COLO829 (cell line): ENCODE results near the gene SLC39A3.

ENCODE experiments used
- DNase-seq: peaks from one replicate; pipeline ENCODE4 v3.0.0; 2012; ENCODE audit warnings: low spot score

Gene SLC39A3

GRCh38 chr19:2747349-2747748 lies 7.5 kb upstream of the SLC39A3 start:
- DNase-seq: no peak

GRCh38 chr19:2744113-2744512 lies 4.3 kb upstream of the SLC39A3 start:
- no peak for DNase-seq

GRCh38 chr19:2743099-2743498 lies 3.3 kb upstream of the SLC39A3 start:
- no peak for DNase-seq

GRCh38 chr19:2740314-2740656 lies 468 bp upstream of the SLC39A3 start:
- no peak for DNase-seq

GRCh38 chr19:2736550-2737190 lies 3.1 kb downstream of the SLC39A3 start:
- no peak for DNase-seq

- no peak for DNase-seq
Measured at GRCh38 chr19:2735374-2735773, 4.4 kb downstream of the SLC39A3 start.

- no peak for DNase-seq
Measured at GRCh38 chr19:2734589-2735288, 5.1 kb downstream of the SLC39A3 start.

GRCh38 chr19:2733930-2734588 lies 5.8 kb downstream of the SLC39A3 start:
- peak; percentile 55 for DNase-seq

GRCh38 chr19:2732883-2733282 lies 6.9 kb downstream of the SLC39A3 start:
- DNase-seq: no peak

GRCh38 chr19:2732157-2732725 lies 7.6 kb downstream of the SLC39A3 start:
- no peak for DNase-seq

- no peak for DNase-seq
Measured at GRCh38 chr19:2731181-2731995, 8.4 kb downstream of the SLC39A3 start.

GRCh38 chr19:2729943-2730818 lies 9.6 kb downstream of the SLC39A3 start:
- no peak for DNase-seq

GRCh38 chr19:2728783-2729387 lies 10.9 kb downstream of the SLC39A3 start:
- DNase-seq: no peak

- DNase-seq: no peak
Measured at GRCh38 chr19:2727640-2727944, 12.2 kb downstream of the SLC39A3 start.

GRCh38 chr19:2726904-2727639 lies 12.7 kb downstream of the SLC39A3 start:
- DNase-seq: no peak

GRCh38 chr19:2726160-2726855 lies 13.5 kb downstream of the SLC39A3 start:
- no peak for DNase-seq

GRCh38 chr19:2724148-2724557 lies 15.7 kb downstream of the SLC39A3 start:
- no peak for DNase-seq

GRCh38 chr19:2723747-2724146 lies 16.1 kb downstream of the SLC39A3 start:
- no peak for DNase-seq

GRCh38 chr19:2723345-2723715 lies 16.5 kb downstream of the SLC39A3 start:
- DNase-seq: no peak
